ENCODE results near the gene TOMM6. TPM values are rescaled to one million over a fixed set of nuclear protein-coding genes. Genes with fewer than 3 reads are reported as not detected.

The TOMM6 gene
- polyA plus RNA-seq, 1 of the 3 experiments (the other 2 are of a cell fraction): 493 TPM

DNA sequence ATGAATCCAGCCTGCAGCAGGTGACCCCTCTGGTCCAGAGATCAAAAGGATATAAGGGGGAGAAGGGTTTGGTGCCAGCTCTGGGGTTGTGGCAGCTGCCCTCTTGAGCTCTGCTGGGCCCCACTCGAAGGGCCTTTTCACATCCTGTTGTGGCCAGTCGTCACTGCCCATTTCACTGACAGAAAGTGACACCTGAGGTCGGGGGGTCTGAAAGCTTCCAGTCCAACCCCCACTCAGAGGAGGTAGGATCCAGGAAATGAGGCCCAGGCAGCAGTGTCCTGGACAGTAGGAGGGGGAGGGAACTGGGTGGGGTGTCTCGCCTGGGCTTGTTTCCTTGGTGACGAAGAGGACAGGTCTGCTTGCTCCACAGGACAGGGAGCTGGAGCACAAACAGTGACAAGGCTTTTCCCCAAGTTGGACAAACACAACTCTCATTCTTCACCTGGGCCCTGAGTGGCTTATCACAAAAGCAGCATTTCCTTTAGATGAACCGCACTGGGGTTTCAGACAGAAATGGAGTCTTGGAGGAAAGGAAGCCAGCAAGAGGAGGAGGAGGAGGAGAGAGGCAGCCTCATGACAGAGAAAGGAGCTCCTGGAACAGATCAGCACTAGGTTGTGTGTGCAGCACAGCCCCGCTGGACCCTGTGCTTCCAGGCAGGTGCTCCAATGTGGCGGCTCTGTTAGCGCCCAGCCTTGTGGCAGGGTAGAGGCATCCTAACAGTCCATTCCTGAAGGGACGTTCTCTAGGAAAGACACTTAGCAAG lies 18.8 kb upstream of the TOMM6 start:
- H3K9me3 ChIP-seq: no peaks in the 10 kb centered on the region
- H3K27ac ChIP-seq (ENCODE audit: low read depth in 2 of 2, low read length in 1 of 2): peak overlapping the region in 1 of 2 experiments; percentile 80; a peak in 1 of 4 replicates
- H2AFZ ChIP-seq (ENCODE audit: low read depth): no peak overlapping the region
- DNase-seq: peak; percentile 41
- no peaks in the 10 kb centered on the region for H3F3A ChIP-seq (replicated peaks; ENCODE audit: insufficient read depth)
- ChIA-PET CTCF (interaction anchor here (0.7 to 2.8 kb wide), 12 partner anchors 8 to 741 kb away, joined by 3 to 19 read pairs (median 3); partner anchors contain the start of genes BYSL, MED20, TFEB and TOMM6), POLR2A (interaction anchor here (1.4 to 1.9 kb wide), 2 partner anchors 9 to 35 kb away, joined by 4 to 6 read pairs; no protein-coding TSS in a partner anchor)
- H3K36me3 ChIP-seq (replicated peaks in 1 of 2; ENCODE audit: control insufficient read depth in 1 of 2, insufficient read depth in 2 of 2, low read length in 1 of 2): peaks cover 0 to 24% of the 10 kb centered on the region in 2 experiments
- no peaks in the 10 kb centered on the region for H3K9me2 ChIP-seq
- H4K20me1 ChIP-seq (ENCODE audit: insufficient read depth): no peaks in the 10 kb centered on the region
- no peak overlapping the region for H3K4me2 ChIP-seq
- no peaks in the 10 kb centered on the region for H3K27me3 ChIP-seq (ENCODE audit: insufficient read depth)
- H3K79me2 ChIP-seq (ENCODE audit: insufficient read depth): no peaks in the 10 kb centered on the region
- H3K4me1 ChIP-seq (ENCODE audit: control insufficient read depth in 1 of 2, insufficient read depth in 2 of 2, low read depth in 1 of 2, low read length in 1 of 2): peaks cover 3 to 32% of the 10 kb centered on the region in 2 experiments; a peak in 2 of 4 replicates
- WGBS (ENCODE audit: low lambda C conversion rate): 92% methylated on average over 10 of the region's 10 CpGs
- TF ChIP-seq JUND (IDR thresholded peaks at IDR 0.05) (no peak), RAD21 (IDR thresholded peaks at IDR 0.05; ENCODE audit: low read length) (no peak), RXRA (IDR thresholded peaks at IDR 0.05; ENCODE audit: borderline replicate concordance, low read depth) (no peak)
- H3K4me3 ChIP-seq (ENCODE audit: low read depth in 2 of 2, low read length in 1 of 2): no peak overlapping the region
- H3K9ac ChIP-seq: no peak overlapping the region

- H3K4me1 ChIP-seq (ENCODE audit: control insufficient read depth in 1 of 2, insufficient read depth in 2 of 2, low read depth in 1 of 2, low read length in 1 of 2): peaks cover 3 to 26% of the 10 kb centered on the region in 2 experiments; a peak in 2 of 4 replicates
- no peak for TF ChIP-seq MXI1 (IDR thresholded peaks at IDR 0.05; ENCODE audit: low read depth, low read length)
- TF ChIP-seq, protein P1, sequence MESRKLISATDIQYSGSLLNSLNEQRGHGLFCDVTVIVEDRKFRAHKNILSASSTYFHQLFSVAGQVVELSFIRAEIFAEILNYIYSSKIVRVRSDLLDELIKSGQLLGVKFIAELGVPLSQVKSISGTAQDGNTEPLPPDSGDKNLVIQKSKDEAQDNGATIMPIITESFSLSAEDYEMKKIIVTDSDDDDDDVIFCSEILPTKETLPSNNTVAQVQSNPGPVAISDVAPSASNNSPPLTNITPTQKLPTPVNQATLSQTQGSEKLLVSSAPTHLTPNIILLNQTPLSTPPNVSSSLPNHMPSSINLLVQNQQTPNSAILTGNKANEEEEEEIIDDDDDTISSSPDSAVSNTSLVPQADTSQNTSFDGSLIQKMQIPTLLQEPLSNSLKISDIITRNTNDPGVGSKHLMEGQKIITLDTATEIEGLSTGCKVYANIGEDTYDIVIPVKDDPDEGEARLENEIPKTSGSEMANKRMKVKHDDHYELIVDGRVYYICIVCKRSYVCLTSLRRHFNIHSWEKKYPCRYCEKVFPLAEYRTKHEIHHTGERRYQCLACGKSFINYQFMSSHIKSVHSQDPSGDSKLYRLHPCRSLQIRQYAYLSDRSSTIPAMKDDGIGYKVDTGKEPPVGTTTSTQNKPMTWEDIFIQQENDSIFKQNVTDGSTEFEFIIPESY (IDR thresholded peaks at IDR 0.05; ENCODE audit: borderline replicate concordance, low read depth): no peak
- TF ChIP-seq RAD21 (IDR thresholded peaks at IDR 0.05; ENCODE audit: low read length): no peak
- H3K36me3 ChIP-seq (replicated peaks in 1 of 2; ENCODE audit: control insufficient read depth in 1 of 2, insufficient read depth in 2 of 2, low read length in 1 of 2): peaks cover 4 to 25% of the 10 kb centered on the region in 2 experiments
- no peaks in the 10 kb centered on the region for H3K27me3 ChIP-seq (ENCODE audit: insufficient read depth)
- no peak overlapping the region for H3K4me2 ChIP-seq
- H3K9ac ChIP-seq: no peak overlapping the region
- H2AFZ ChIP-seq (ENCODE audit: low read depth): no peak overlapping the region
- H3K27ac ChIP-seq (ENCODE audit: low read depth in 2 of 2, low read length in 1 of 2): no peak overlapping the region
- no peak for DNase-seq
- no peak overlapping the region for H3K4me3 ChIP-seq (ENCODE audit: low read depth in 2 of 2, low read length in 1 of 2)
- no peaks in the 10 kb centered on the region for H3K79me2 ChIP-seq (ENCODE audit: insufficient read depth)
- no peaks in the 10 kb centered on the region for H4K20me1 ChIP-seq (ENCODE audit: insufficient read depth)
- ChIA-PET POLR2A (no interaction called here), CTCF (interaction anchor here (0.9 to 2.4 kb wide), 6 partner anchors 9 to 320 kb away, joined by 3 to 12 read pairs (median 3); partner anchors contain the start of genes BYSL, MED20 and TOMM6)
- H3K9me2 ChIP-seq: no peaks in the 10 kb centered on the region
- H3F3A ChIP-seq (replicated peaks; ENCODE audit: insufficient read depth): no peaks in the 10 kb centered on the region
- no peaks in the 10 kb centered on the region for H3K9me3 ChIP-seq
- 100% methylated on average over 7 of the region's 8 CpGs for WGBS (ENCODE audit: low lambda C conversion rate)
Measured at GRCh38 chr6:41769376-41769775, 18.1 kb upstream of the TOMM6 start.

DNA sequence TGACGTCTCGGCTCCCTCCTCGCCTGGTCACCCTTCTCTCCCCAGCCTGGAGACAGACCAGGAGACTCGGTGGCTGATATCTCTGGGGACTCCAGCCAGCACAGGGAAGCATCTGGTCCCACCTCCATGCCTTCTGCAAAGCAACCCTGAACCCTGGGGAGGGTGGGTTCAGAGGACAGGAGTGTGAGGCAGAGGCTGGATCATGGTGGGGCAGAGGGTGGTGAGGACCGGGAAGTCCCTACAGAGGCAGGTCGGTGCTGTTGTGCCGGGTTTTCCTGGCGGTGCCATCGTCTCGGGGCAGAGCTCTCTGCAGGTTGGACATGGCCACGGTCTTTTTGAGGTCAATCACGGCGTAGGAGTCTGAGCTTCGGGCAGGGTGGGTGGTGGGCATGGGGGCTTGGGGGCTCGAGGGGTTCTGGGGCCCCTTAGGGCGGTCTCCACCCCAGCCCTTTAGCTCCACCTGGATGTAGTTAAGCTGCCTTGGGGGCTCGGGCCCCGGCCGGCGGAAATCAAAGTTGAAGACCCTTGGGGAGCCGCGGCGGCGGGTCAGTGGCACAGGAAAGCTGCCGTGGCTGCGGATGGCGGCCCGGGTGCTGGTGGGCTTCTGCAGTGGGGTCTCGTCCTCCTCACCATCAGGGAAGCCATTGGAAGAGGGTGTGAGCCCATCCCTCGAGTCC lies 17.0 kb upstream of the TOMM6 start:
- Histone ChIP-seq H3K4me3 (ENCODE audit: low read depth in 2 of 2, low read length in 1 of 2) (no peak overlapping the region), H3K9me3 (no peaks in the 10 kb centered on the region), H3K27me3 (ENCODE audit: insufficient read depth) (no peaks in the 10 kb centered on the region), H3K9ac (no peak overlapping the region), H3K27ac (ENCODE audit: low read depth in 2 of 2, low read length in 1 of 2) (no peak overlapping the region), H4K20me1 (ENCODE audit: insufficient read depth) (no peaks in the 10 kb centered on the region), H3K4me1 (ENCODE audit: control insufficient read depth in 1 of 2, insufficient read depth in 2 of 2, low read depth in 1 of 2, low read length in 1 of 2) (peaks cover 3 to 26% of the 10 kb centered on the region in 2 experiments; a peak in 2 of 4 replicates), H2AFZ (ENCODE audit: low read depth) (no peak overlapping the region), H3F3A (replicated peaks; ENCODE audit: insufficient read depth) (no peaks in the 10 kb centered on the region), H3K36me3 (replicated peaks in 1 of 2; ENCODE audit: control insufficient read depth in 1 of 2, insufficient read depth in 2 of 2, low read length in 1 of 2) (peaks cover 12 to 35% of the 10 kb centered on the region in 2 experiments), H3K4me2 (no peak overlapping the region), H3K9me2 (no peaks in the 10 kb centered on the region), H3K79me2 (ENCODE audit: insufficient read depth) (no peaks in the 10 kb centered on the region)
- CTCF ChIA-PET: interaction anchor here (1.0 to 2.4 kb wide), 2 partner anchors 16 to 87 kb away, joined by 3 to 12 read pairs; partner anchors contain the start of gene TOMM6
- POLR2A ChIA-PET: no interaction called here
- 95% methylated on average over 10 of the region's 30 CpGs for WGBS (ENCODE audit: low lambda C conversion rate)
- DNase-seq: no peak
- TF ChIP-seq, protein P2, sequence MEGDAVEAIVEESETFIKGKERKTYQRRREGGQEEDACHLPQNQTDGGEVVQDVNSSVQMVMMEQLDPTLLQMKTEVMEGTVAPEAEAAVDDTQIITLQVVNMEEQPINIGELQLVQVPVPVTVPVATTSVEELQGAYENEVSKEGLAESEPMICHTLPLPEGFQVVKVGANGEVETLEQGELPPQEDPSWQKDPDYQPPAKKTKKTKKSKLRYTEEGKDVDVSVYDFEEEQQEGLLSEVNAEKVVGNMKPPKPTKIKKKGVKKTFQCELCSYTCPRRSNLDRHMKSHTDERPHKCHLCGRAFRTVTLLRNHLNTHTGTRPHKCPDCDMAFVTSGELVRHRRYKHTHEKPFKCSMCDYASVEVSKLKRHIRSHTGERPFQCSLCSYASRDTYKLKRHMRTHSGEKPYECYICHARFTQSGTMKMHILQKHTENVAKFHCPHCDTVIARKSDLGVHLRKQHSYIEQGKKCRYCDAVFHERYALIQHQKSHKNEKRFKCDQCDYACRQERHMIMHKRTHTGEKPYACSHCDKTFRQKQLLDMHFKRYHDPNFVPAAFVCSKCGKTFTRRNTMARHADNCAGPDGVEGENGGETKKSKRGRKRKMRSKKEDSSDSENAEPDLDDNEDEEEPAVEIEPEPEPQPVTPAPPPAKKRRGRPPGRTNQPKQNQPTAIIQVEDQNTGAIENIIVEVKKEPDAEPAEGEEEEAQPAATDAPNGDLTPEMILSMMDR (IDR thresholded peaks at IDR 0.05): no peak
- no peak for TF ChIP-seq FOXM1 (IDR thresholded peaks at IDR 0.05; ENCODE audit: low read depth)
- no peak for TF ChIP-seq MXI1 (IDR thresholded peaks at IDR 0.05; ENCODE audit: low read depth, low read length)
- TF ChIP-seq, protein P3, sequence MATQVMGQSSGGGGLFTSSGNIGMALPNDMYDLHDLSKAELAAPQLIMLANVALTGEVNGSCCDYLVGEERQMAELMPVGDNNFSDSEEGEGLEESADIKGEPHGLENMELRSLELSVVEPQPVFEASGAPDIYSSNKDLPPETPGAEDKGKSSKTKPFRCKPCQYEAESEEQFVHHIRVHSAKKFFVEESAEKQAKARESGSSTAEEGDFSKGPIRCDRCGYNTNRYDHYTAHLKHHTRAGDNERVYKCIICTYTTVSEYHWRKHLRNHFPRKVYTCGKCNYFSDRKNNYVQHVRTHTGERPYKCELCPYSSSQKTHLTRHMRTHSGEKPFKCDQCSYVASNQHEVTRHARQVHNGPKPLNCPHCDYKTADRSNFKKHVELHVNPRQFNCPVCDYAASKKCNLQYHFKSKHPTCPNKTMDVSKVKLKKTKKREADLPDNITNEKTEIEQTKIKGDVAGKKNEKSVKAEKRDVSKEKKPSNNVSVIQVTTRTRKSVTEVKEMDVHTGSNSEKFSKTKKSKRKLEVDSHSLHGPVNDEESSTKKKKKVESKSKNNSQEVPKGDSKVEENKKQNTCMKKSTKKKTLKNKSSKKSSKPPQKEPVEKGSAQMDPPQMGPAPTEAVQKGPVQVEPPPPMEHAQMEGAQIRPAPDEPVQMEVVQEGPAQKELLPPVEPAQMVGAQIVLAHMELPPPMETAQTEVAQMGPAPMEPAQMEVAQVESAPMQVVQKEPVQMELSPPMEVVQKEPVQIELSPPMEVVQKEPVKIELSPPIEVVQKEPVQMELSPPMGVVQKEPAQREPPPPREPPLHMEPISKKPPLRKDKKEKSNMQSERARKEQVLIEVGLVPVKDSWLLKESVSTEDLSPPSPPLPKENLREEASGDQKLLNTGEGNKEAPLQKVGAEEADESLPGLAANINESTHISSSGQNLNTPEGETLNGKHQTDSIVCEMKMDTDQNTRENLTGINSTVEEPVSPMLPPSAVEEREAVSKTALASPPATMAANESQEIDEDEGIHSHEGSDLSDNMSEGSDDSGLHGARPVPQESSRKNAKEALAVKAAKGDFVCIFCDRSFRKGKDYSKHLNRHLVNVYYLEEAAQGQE (IDR thresholded peaks at IDR 0.05; ENCODE audit: low read depth, low read length): no peak
- no peak for TF ChIP-seq RCOR1 (IDR thresholded peaks at IDR 0.05; ENCODE audit: low read length)
- no peak for TF ChIP-seq GABPA (IDR thresholded peaks at IDR 0.05; ENCODE audit: low read depth)
- no peak for TF ChIP-seq MEF2A (IDR thresholded peaks at IDR 0.05; ENCODE audit: borderline replicate concordance, low read depth)

Data from SK-N-SH (cell line).